ENCODE results near the gene TPGS1. TPM values are rescaled to one million over a fixed set of nuclear protein-coding genes. Genes with fewer than 3 reads are reported as not detected.

The TPGS1 gene
- 30.2 and 31.9 TPM in 2 replicates for total RNA-seq

GRCh38 chr19:507286-508203 is at the start of gene TPGS1:
Gene TPGS1, plus strand, starts transcription at chr19:507497. Its CDS starts 10 bp downstream, at chr19:507507.

GRCh38 chr19:460877-461720 is 46.2 kb upstream of the TPGS1 start, which contains the start of gene SHC2:
Gene SHC2, minus strand, starts transcription at chr19:461033. Its CDS starts 37 bp downstream, at chr19:460996.

GRCh38 chr19:496112-496665 is 11.1 kb upstream of the TPGS1 start, which contains the start of gene MADCAM1:
Gene MADCAM1, plus strand, starts transcription at chr19:496486. Its CDS starts 14 bp downstream, at chr19:496500.

GRCh38 chr19:531753-532560 is 24.7 kb downstream of the TPGS1 start, which contains the start of gene CDC34:
Gene CDC34, plus strand, starts transcription at chr19:531760. Its CDS starts 172 bp downstream, at chr19:531932.

GRCh38 chr19:543910-544608 is 36.8 kb downstream of the TPGS1 start, which contains the start of gene GZMM:
Gene GZMM, plus strand, starts transcription at chr19:544053. Its CDS starts 19 bp downstream, at chr19:544072.

Other genes with a start within 250 kb of the TPGS1 start
- gene PLPP2, start 216.1 kb upstream of the TPGS1 start, total RNA-seq = 14.4 and 22.1 TPM in 2 replicates
- gene MIER2, start 162.7 kb upstream of the TPGS1 start, total RNA-seq = 16.3 and 16.6 TPM in 2 replicates
- not detected in 2 replicates for gene C2CD4C, start 98.3 kb upstream of the TPGS1 start, total RNA-seq
- 1.1 and 1.3 TPM in 2 replicates for gene SHC2, start 46.5 kb upstream of the TPGS1 start, total RNA-seq
- gene MADCAM1, start 11.0 kb upstream of the TPGS1 start, total RNA-seq = 0.14 and 0.28 TPM in 2 replicates
- 69.8 and 75.4 TPM in 2 replicates for gene CDC34, start 24.3 kb downstream of the TPGS1 start, total RNA-seq
- 0.28 TPM in 1 of 2 replicates, not detected in the other for gene GZMM, start 36.6 kb downstream of the TPGS1 start, total RNA-seq
- gene BSG, start 65.1 kb downstream of the TPGS1 start, total RNA-seq = 296 and 318 TPM in 2 replicates
- 0.71 and 1.3 TPM in 2 replicates for gene HCN2, start 82.4 kb downstream of the TPGS1 start, total RNA-seq
- 15.2 and 19.7 TPM in 2 replicates for gene POLRMT, start 126.0 kb downstream of the TPGS1 start, total RNA-seq
- gene FGF22, start 132.4 kb downstream of the TPGS1 start, total RNA-seq = under 0.01 and 0.09 TPM in 2 replicates
- 15.1 and 15.2 TPM in 2 replicates for gene RNF126, start 155.7 kb downstream of the TPGS1 start, total RNA-seq
- 43.2 and 92.6 TPM in 2 replicates for gene FSTL3, start 168.9 kb downstream of the TPGS1 start, total RNA-seq
- gene PRSS57, start 188.0 kb downstream of the TPGS1 start, total RNA-seq = not detected in 2 replicates
- 4.8 and 15.6 TPM in 2 replicates for gene PALM, start 201.4 kb downstream of the TPGS1 start, total RNA-seq
- 0.18 and 0.28 TPM in 2 replicates for gene MISP, start 243.6 kb downstream of the TPGS1 start, total RNA-seq

All from smooth muscle cell of bladder (primary cell).